HG02885 (cell line): ENCODE results near the gene PET100.

Experiments
- ATAC-seq: cut with Tn5 transposase; IDR thresholded peaks from one replicate; pipeline ENCODE4 v1.9.1; 2021; ENCODE audit warnings: mild to moderate bottlenecking; ENCODE audit not compliant: unreplicated experiment, poor library complexity

Gene PET100

GRCh38 chr19:7674010-7675005 lies 44.7 kb downstream of the PET100 start:
- no peak for ATAC-seq

- ATAC-seq, result no peak
These were observed 46.8 kb downstream of the PET100 start for GRCh38 chr19:7676376-7676775.

GRCh38 chr19:7676854-7677253 lies 47.3 kb downstream of the PET100 start, which contains the start of gene MCEMP1:
Gene MCEMP1 (plus strand): TSS chr19:7677090. CDS start chr19:7677121, 31 bp downstream.
- ATAC-seq, result no peak

- ATAC-seq, result no peak
These were observed 48.2 kb downstream of the PET100 start for GRCh38 chr19:7677669-7678311.

- peak; percentile 58 for ATAC-seq
These were observed 49.6 kb downstream of the PET100 start for GRCh38 chr19:7678971-7679751.

- no peak for ATAC-seq
These were observed 50.4 kb downstream of the PET100 start for GRCh38 chr19:7679771-7680605.

GRCh38 chr19:7680606-7681339 lies 51.2 kb downstream of the PET100 start, which contains the start of gene TRAPPC5:
Gene TRAPPC5 (plus strand): TSS chr19:7680833. CDS start chr19:7682254, 1,421 bp downstream.
- peak; percentile 64 for ATAC-seq
